GM21619 (cell line): ENCODE measurements around the gene FKRP.
A peak's percentile ranks its signal among the peaks of the same experiment; 100 is the strongest.
"Not testable (repeated sequence)": the region's sequence is repeated elsewhere in the genome, so short reads cannot be mapped to it uniquely, and the experiment has no call there.

Experiments used
- ATAC-seq: cut with Tn5 transposase; IDR thresholded peaks from one replicate; pipeline ENCODE4 v1.9.1; 2021; ENCODE audit not compliant: unreplicated experiment

The FKRP gene

GRCh38 chr19:46785054-46785979 lies 39.5 kb downstream of the FKRP start:
- ATAC-seq, result no peak

DNA sequence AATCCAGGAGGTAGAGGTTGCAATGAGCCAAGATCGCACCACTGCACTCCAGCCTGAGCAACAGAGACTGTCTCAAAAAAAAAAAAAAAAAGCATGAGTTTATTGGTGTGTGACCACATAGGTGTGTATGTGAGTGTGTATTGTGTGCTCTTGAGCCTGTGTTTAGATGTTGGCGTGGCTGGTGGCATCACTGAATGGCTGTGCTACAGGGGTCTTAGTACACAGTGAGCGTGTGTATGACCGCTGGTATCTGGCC lies 40.1 kb downstream of the FKRP start:
- ATAC-seq, result no peak

DNA sequence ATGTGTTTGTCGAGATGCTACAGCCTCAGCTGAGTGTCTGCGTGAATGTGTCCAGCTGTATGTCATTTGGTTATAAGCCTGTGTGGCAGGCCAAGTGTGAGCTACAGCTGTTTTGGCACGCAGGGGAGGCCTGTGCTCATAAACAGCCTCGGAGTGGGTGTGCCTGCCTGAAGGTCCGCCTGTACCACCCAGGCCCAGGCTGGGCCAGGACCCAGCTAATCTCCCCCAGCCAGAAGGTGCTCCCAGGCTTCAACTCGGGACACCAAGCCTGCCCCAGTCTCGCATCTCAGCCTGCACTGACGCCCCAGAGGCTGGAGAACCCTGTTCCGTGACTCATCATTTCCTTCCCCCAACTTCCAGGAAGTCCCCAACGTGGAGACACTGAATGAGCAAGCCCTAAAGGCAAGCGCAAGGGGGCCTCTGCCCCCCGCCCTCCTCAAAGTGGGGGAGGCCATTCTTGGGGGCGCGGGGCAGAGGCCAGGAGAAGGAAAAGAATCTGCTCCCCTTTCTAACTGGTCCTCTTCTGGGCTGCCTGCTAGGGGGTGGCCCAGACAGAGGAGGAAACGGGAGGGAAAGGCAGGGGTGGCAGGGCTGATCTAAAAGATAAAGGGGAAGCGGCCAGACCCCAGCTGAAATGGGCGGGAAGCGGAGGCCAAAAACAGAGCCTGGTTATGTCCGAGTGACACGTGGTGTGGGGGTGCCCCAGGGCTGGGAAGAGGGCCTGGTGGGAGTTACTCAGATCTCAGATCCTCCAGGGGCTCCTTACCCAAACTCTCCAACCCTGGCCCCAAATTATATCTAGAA lies 40.6 kb downstream of the FKRP start:
- no peak for ATAC-seq

GRCh38 chr19:46787040-46787330 lies 41.1 kb downstream of the FKRP start:
- no peak for ATAC-seq

GRCh38 chr19:46787331-46788261 lies 41.7 kb downstream of the FKRP start:
- ATAC-seq, result no peak

- peak; percentile 44 for ATAC-seq
These were observed 42.6 kb downstream of the FKRP start, which contains the start of gene SLC1A5 for GRCh38 chr19:46788262-46788967. Gene SLC1A5, minus strand, starts transcription at chr19:46788594. Its CDS starts 629 bp downstream, at chr19:46787965.

GRCh38 chr19:46788968-46789338 lies 43.1 kb downstream of the FKRP start:
- ATAC-seq, result no peak

GRCh38 chr19:46789371-46789770 lies 43.5 kb downstream of the FKRP start:
- ATAC-seq, result no peak

- ATAC-seq, result no peak
These were observed 46.1 kb downstream of the FKRP start for GRCh38 chr19:46791944-46792343.

- no peak for ATAC-seq
These were observed 52.0 kb downstream of the FKRP start for GRCh38 chr19:46797881-46798280.

DNA sequence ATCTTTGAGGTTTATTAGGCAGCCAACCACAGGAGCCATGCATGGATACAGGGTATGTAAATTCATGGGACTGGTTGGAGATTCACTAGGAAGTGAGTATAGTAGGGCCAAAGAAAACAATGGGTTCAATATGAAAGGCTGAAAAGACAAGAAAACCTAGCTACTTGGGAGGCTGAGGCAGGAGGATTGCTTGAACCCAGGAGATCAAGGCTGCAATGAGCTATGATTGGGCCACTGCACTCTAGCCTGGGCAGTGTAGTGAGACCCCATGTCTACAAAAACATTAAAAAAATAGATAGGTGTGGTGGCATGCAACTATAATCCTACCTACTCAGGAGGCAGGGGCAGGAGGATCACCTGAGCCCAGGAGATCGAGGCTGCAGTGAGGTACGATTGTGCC lies 52.9 kb downstream of the FKRP start:
- ATAC-seq, result no peak

- no peak for ATAC-seq
These were observed 56.3 kb downstream of the FKRP start for GRCh38 chr19:46802152-46802551.

DNA sequence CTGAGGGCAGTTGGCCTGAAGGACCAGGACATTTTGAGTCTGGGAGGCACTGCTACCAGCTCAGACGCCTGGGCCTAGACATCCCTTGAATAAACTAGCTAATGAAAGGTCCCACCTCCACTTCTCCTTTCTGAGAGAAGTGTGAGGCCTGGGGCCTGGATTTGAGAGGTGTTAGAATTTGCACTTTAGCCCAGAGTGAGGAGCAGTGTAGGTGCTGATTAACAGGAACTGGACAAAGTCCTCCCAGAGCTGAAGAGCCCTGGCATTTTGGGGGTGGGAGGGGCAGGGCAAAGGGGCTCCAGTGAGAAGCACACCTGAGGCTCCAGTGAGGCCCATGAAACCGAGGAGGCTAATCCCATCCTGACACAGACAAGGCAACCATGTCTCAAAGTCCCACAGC lies 57.7 kb downstream of the FKRP start:
- no peak for ATAC-seq

- ATAC-seq, result not testable (repeated sequence)
These were observed 58.6 kb downstream of the FKRP start for GRCh38 chr19:46804432-46804831.

GRCh38 chr19:46806656-46807055 lies 60.8 kb downstream of the FKRP start:
- ATAC-seq, result no peak
